Mucosa of descending colon (tissue), 3 donors: ENCODE measurements around the gene UPP1. TPM values are rescaled to one million over a fixed set of nuclear protein-coding genes. Genes with fewer than 3 reads are reported as not detected.

ENCODE experiments used
- ATAC-seq: fragments of 200-7000 bp; cut with Tn5 transposase; one replicate; pipeline ENCODE4 v1.9.1; 2020; ENCODE audit warnings: mild to moderate bottlenecking, moderate library complexity
- DNase-seq, 3 donors: peaks; one replicate each; pipeline ENCODE4 v3.0.0-alpha.2; 2020
- H3K36me3 ChIP-seq: fragments of 200-600 bp; one replicate; pipeline ENCODE4 v1.8.0; 2021; ENCODE audit warnings: low read depth, mild to moderate bottlenecking
- H3K4me1 ChIP-seq: fragments of 200-600 bp; one replicate; pipeline ENCODE4 v1.8.0; 2021; ENCODE audit warnings: low read depth, mild to moderate bottlenecking
- H3K4me3 ChIP-seq: fragments of 200-600 bp; one replicate; pipeline ENCODE4 v1.8.0; 2021; ENCODE audit warnings: mild to moderate bottlenecking
- H3K9me3 ChIP-seq: fragments of 200-600 bp; one replicate; pipeline ENCODE4 v1.8.0; 2021; ENCODE audit warnings: mild to moderate bottlenecking
- intact Hi-C, 2 donors: fragments of 100-400 bp; cut with DNase I in 1 of 2; cut with micrococcal nuclease in 1 of 2; formaldehyde crosslinking; loops; one replicate each; pipeline versions ENCODE4 v1.11.0 to v1.11.1; 2022; cut with DNase I, micrococcal nuclease
- total RNA-seq, 3 donors: library from RNA; stranded (reverse); fragmentation: NEBNext Ultra II Directional in 2 of 3; extraction: Animal tissue kit (Norgen Biotek cat#: 25700) in 2 of 3; gene quantifications; one replicate each; pipeline versions ENCODE4 v1.2.1 to v1.2.4, GENCODE V29; 2021 to 2023
- TF ChIP-seq, protein P1 (sequence below): fragments of 200-600 bp; IDR thresholded peaks from one replicate; pipeline ENCODE4 v1.8.0; 2022; ENCODE audit warnings: antibody characterized with exemption, mild to moderate bottlenecking
- donor health status: DM: no; HTN: no; CAD: no; lungs with moderate emphysema.
- donor health status: DM: no; HTN: no; CAD: no.
- donor health status: DM: no; HTN: yes; CAD: no.

UPP1 gene
- total RNA-seq, 3 donors from 2014 or later: 30.7 to 63.6 (median 51.0) TPM

DNA sequence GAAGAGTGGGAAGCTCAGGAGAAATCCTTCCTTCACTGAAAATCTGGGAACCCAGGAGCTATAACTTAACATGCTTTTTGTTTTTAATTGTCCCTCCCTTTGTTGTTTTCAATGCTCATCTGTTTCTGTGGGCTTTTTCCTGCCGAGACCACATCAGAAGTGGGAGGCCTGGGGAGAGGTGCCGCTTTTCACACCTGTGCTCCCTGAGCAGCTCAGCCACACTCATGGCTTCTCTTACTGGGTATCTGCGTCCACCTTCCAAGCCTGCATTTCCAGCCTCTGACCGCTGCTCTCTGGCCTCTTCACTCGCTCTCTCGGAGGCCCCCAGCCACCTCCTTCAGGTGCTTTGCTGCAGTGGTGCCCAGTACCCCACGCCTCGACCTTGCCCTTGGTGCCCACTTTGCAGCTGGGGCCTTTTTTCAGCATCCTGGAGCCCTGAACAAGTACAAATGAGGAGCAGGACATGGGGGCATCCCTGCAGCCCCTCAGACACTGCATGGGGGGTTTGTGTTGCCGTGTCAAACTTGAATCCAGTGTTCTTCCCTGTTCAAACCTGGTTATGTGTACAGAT lies 43.8 kb upstream of the UPP1 start:
- no peak overlapping the region for H3K4me3 ChIP-seq
- H3K4me1 ChIP-seq: no peaks in the 10 kb centered on the region
- H3K9me3 ChIP-seq: no peaks in the 10 kb centered on the region
- TF ChIP-seq, protein P1, sequence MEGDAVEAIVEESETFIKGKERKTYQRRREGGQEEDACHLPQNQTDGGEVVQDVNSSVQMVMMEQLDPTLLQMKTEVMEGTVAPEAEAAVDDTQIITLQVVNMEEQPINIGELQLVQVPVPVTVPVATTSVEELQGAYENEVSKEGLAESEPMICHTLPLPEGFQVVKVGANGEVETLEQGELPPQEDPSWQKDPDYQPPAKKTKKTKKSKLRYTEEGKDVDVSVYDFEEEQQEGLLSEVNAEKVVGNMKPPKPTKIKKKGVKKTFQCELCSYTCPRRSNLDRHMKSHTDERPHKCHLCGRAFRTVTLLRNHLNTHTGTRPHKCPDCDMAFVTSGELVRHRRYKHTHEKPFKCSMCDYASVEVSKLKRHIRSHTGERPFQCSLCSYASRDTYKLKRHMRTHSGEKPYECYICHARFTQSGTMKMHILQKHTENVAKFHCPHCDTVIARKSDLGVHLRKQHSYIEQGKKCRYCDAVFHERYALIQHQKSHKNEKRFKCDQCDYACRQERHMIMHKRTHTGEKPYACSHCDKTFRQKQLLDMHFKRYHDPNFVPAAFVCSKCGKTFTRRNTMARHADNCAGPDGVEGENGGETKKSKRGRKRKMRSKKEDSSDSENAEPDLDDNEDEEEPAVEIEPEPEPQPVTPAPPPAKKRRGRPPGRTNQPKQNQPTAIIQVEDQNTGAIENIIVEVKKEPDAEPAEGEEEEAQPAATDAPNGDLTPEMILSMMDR: no peak
- DNase-seq (no peak), ATAC-seq (no peak)
- no peaks in the 10 kb centered on the region for H3K36me3 ChIP-seq
- intact Hi-C loops: no loop called here

DNA sequence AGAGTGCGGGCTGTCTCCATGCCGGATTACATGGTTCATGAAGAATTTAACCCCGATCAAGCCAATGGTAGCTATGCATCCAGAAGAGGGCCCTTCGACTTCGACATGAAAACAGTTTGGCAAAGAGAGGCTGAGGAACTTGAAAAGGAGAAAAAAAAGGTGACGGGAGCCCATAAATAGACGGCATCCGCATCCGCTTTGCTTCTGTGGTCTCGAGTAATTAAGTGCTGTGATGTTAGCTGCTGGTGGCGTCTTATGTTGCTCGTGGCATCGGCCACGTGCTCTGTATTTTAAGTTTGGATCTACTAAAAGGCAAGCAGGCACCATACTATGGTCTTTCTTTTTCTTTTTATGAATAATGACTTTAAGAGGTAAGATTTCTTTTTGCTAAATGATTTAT lies 42.6 kb upstream of the UPP1 start:
- ATAC-seq: no peak
- TF ChIP-seq, protein P1: no peak
- Histone ChIP-seq H3K9me3 (no peaks in the 10 kb centered on the region), H3K4me3 (no peak overlapping the region), H3K4me1 (no peaks in the 10 kb centered on the region), H3K36me3 (no peaks in the 10 kb centered on the region)
- intact Hi-C loops: no loop called here
- no peak for DNase-seq

DNA sequence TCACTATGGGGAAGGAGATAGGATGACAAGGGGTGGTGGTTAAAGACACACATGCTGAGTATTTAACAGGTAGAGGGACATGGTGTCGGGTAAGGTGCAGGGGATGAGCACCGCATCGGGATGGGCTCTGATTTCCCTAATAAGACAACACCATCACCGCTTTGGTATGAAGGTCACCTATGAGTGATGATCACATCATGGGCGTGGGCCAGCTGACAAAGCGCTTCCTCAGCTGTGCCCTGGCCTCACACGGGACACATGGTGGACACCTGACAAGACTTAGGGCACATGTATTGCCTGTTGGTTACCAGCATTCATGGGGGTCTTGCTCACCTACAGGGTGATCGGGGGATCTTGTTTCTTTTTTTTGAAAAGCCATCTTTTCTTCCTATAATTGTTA lies 41.0 kb upstream of the UPP1 start:
- H3K36me3 ChIP-seq: no peaks in the 10 kb centered on the region
- DNase-seq (no peak), ATAC-seq (no peak)
- no peaks in the 10 kb centered on the region for H3K4me1 ChIP-seq
- TF ChIP-seq, protein P1: no peak
- no peaks in the 10 kb centered on the region for H3K9me3 ChIP-seq
- intact Hi-C loops: no loop called here
- H3K4me3 ChIP-seq: no peak overlapping the region

DNA sequence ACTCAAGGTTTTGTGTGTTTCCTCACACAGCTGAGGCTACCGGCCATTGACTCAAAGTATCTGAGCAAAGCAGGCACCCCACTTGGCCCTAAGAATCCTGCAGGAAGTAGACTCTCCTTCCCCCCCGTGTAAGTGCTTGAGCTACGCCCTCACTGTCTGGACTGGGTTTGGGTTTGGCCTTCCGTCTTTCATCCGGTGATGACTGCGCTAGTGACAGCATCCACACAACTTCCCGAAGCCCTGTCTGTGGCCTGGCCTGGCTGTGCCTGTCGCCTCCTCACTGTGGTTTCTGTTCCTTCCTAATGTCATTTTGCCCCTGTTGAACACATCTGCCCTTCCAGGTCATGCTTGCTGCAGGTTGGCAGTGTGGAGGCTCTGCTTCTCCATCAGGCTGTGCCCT lies 39.2 kb upstream of the UPP1 start:
- no peaks in the 10 kb centered on the region for H3K36me3 ChIP-seq
- intact Hi-C loops: no loop called here
- DNase-seq: no peak
- H3K4me1 ChIP-seq: no peaks in the 10 kb centered on the region
- ATAC-seq: no peak
- H3K9me3 ChIP-seq: no peaks in the 10 kb centered on the region
- TF ChIP-seq, protein P1: no peak
- no peak overlapping the region for H3K4me3 ChIP-seq

DNA sequence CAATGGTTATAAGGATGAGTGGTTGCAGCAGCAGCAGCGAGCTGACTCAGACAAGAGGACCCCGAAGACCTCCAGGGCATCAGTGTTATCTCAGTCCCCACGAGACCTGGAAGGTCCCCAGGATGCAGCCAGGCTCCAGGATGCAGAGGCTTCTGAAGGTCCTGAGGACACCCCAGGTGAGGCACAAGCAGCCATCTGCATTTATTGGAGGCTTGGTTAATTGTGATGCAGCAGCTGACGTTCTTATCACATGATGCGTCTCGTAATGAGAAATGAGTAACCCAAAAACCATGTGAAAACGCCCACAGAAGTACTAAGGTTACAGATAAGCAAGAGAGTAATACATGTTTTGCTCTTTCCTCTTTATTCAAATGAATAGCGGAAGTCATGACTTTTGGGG lies 36.3 kb upstream of the UPP1 start:
- Histone ChIP-seq H3K9me3 (no peaks in the 10 kb centered on the region), H3K36me3 (no peaks in the 10 kb centered on the region), H3K4me3 (no peak overlapping the region), H3K4me1 (no peaks in the 10 kb centered on the region)
- TF ChIP-seq, protein P1: no peak
- DNase-seq (no peak), ATAC-seq (peak; percentile 27)
- intact Hi-C loops: no loop called here

DNA sequence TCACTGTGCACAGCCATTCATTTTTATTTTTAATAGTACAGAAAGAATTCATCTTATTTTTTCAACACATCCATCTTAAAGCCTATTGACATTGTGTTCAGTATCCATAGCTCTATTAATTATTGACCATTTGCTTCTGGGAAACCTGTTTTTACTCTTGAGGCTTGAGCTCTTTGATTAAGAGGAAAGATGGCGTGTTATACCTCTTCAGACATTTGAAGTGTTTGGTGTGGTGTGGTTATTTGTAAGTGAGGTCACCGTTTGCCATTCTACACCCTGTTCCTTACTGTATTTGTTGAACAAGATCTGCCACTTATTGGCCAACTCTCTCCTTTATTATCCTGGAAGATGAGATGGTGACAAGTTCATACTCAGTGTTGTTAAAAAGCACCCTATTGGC lies 35.3 kb upstream of the UPP1 start:
- no peak for DNase-seq
- Histone ChIP-seq H3K4me1 (no peaks in the 10 kb centered on the region), H3K9me3 (no peaks in the 10 kb centered on the region), H3K36me3 (no peaks in the 10 kb centered on the region), H3K4me3 (no peak overlapping the region)
- ATAC-seq: no peak
- TF ChIP-seq, protein P1: no peak
- intact Hi-C loops: no loop called here
